Measurements from ENCODE around the gene APEH. TPM values are rescaled to one million over a fixed set of nuclear protein-coding genes. Genes with fewer than 3 reads are reported as not detected.

The APEH gene
- total and polyA plus RNA-seq, 9 of the 15 experiments (the other 6 are each of a cell fraction or from before 2014, with no cell fraction given) = 70.9 to 177 (median 117) TPM

DNA sequence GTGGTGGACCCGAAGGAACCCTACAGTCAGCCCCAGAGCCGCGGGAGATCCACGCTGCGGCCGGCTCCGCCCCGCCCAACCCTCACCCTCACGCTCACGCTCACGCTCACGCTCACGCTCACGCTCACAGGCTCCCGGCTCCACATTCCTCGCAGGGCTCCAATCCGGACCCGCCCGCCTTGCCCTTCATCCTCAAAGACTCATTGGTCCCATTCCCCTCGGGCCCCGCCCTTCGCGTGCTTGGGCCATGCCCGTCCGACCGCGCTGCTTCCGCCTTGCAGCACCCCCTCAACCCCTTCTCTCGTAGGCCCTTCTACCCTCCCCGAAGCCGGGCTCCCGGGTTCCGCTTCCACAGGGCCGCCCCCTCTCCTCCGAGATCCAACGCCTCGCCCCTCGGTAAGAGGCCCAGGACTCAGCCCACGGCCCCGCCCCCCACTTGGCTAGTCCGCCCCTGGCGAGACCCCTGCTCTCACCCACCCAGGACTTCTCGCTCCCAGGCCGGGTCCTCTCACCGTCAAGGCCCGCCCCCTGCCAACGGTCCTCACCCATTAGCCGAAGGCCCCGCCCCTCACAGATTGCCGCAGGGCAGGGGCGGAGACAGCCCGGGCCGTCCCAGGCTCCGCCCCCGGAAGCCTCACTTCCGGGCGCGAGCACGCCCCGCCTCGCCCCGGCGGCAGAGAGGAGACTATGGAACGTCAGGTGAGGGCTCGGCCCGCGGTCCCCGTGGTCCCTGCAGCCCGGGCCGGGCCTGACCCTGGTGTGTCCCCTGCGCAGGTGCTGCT, at the start of gene APEH (continued):
- TF ChIP-seq PURB (CRISPR knock-in tag; IDR thresholded peaks at IDR 0.05; ENCODE audit: low read depth) (no peak), ZNF143 (CRISPR knock-in tag; IDR thresholded peaks at IDR 0.05) (no peak), HLTF (IDR thresholded peaks at IDR 0.05) (no peak)

DNA sequence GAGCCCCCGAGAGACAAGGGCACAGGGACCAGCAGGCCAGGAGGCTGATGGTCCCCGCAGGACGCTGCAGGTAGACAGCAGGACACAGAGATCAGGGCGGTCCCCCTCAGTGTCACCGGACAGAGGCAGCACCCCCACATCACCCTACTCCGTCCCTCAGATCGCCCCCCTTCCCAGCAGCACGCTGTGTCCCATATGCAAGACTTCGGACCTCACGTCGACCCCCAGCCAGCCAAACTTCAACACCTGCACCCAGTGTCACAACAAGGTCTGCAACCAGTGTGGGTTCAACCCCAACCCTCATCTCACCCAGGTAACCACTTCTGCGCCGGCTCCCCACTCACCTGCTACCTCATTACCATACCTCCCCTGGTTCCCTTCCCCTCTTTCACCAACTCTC, 49.1 kb upstream of the APEH start:
- no peak for FAIRE-seq
- CTCF ChIA-PET (ENCODE audit: low intra/inter-chr PET ratio) = no interaction called here
- H3K9me3 ChIP-seq (replicated peaks; ENCODE audit: control insufficient read depth, insufficient read depth, low read depth, low read length) = no peaks in the 10 kb centered on the region
- intact Hi-C loops (cut with micrococcal nuclease) (no loop called here), in situ Hi-C loops (cut with MboI) (no loop called here)
- H3K36me3 ChIP-seq (ENCODE audit: control insufficient read depth, insufficient read depth, low read length) = no peaks in the 10 kb centered on the region
- POLR2A ChIA-PET = no interaction called here
- no peaks in the 10 kb centered on the region for H3K4me1 ChIP-seq (replicated peaks in 1 of 2; ENCODE audit: control insufficient read depth in 2 of 2, insufficient read depth in 2 of 2, low read length in 2 of 2)
- no peak overlapping the region for H3K27ac ChIP-seq (ENCODE audit: extremely low read depth, low read depth, low read length)
- no peaks in the 10 kb centered on the region for H3K27me3 ChIP-seq (ENCODE audit: control insufficient read depth in 2 of 2, insufficient read depth in 2 of 2, low read length in 2 of 2)
- no peaks in the 10 kb centered on the region for H4K20me1 ChIP-seq (replicated peaks; ENCODE audit: control insufficient read depth, insufficient read depth, low read length)
- DNase-seq (ENCODE audit: extremely low read depth in 1 of 4, low spot score in 3 of 4) = no peak
- BruUV-seq (replicated peaks) = no TSS peak
- no peak overlapping the region for H3K9ac ChIP-seq (ENCODE audit: insufficient read depth in 1 of 2, low read depth in 2 of 2, low read length in 2 of 2)
- ATAC-seq = no peak
- TF ChIP-seq ESRRA (IDR thresholded peaks at IDR 0.05; ENCODE audit: borderline replicate concordance, low read depth) (no peak), ZBTB1 (CRISPR knock-in tag; IDR thresholded peaks at IDR 0.05; ENCODE audit: borderline replicate concordance, low read depth) (no peak), PCBP2 (IDR thresholded peaks at IDR 0.05; ENCODE audit: low read depth, low read length, poor library complexity, severe bottlenecking) (no peak), MAFF (IDR thresholded peaks at IDR 0.05; ENCODE audit: low read length) (no peak), XRCC5 (IDR thresholded peaks at IDR 0.05; ENCODE audit: low read depth, low read length) (no peak), CREBBP (IDR thresholded peaks at IDR 0.05; ENCODE audit: low read depth, low read length) (no peak), TCF3 (CRISPR knock-in tag; IDR thresholded peaks at IDR 0.05) (no peak), ZNF699 (CRISPR knock-in tag; IDR thresholded peaks at IDR 0.05; ENCODE audit: insufficient replicate concordance) (no peak), STAG1 (CRISPR knock-in tag; IDR thresholded peaks at IDR 0.05; ENCODE audit: borderline replicate concordance) (no peak), HDAC1 (IDR thresholded peaks at IDR 0.05) (no peak), CSDE1 (IDR thresholded peaks at IDR 0.05) (no peak), NELFE (IDR thresholded peaks at IDR 0.05; ENCODE audit: insufficient read depth, insufficient read length) (no peak), MCM3 (IDR thresholded peaks at IDR 0.05) (no peak), ZNF174 (CRISPR knock-in tag; IDR thresholded peaks at IDR 0.05) (no peak), HMGN3 (IDR thresholded peaks at IDR 0.05; ENCODE audit: borderline replicate concordance, extremely low read depth, insufficient read length, low read depth, low read length) (no peak)
- TF ChIP-seq, protein P1, sequence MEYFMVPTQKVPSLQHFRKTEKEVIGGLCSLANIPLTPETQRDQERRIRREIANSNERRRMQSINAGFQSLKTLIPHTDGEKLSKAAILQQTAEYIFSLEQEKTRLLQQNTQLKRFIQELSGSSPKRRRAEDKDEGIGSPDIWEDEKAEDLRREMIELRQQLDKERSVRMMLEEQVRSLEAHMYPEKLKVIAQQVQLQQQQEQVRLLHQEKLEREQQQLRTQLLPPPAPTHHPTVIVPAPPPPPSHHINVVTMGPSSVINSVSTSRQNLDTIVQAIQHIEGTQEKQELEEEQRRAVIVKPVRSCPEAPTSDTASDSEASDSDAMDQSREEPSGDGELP (CRISPR knock-in tag; IDR thresholded peaks at IDR 0.05; ENCODE audit: borderline replicate concordance) = no peak
- TF ChIP-seq, protein P2, sequence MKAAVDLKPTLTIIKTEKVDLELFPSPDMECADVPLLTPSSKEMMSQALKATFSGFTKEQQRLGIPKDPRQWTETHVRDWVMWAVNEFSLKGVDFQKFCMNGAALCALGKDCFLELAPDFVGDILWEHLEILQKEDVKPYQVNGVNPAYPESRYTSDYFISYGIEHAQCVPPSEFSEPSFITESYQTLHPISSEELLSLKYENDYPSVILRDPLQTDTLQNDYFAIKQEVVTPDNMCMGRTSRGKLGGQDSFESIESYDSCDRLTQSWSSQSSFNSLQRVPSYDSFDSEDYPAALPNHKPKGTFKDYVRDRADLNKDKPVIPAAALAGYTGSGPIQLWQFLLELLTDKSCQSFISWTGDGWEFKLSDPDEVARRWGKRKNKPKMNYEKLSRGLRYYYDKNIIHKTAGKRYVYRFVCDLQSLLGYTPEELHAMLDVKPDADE (conservative IDR thresholded peaks at IDR 0.05; ENCODE audit: control insufficient read depth, low read depth, low read length) = no peak
- WGBS (ENCODE audit: insufficient coverage, low coverage, missing lambda C conversion rate) = 58% methylated on average over 11 of the region's 13 CpGs
- no peak overlapping the region for H3K4me2 ChIP-seq (ENCODE audit: insufficient read depth, low read length)
- no peak overlapping the region for H2AFZ ChIP-seq (ENCODE audit: low read depth, low read length)
- no peaks in the 10 kb centered on the region for H3K79me2 ChIP-seq (ENCODE audit: control insufficient read depth, insufficient read depth, low read length)
- no peaks in the 10 kb centered on the region for H3K9me1 ChIP-seq (ENCODE audit: control insufficient read depth, insufficient read depth, low read length)
- no peak overlapping the region for H3K4me3 ChIP-seq
